ENCODE measurements around the gene C1orf116. TPM values are rescaled to one million over a fixed set of nuclear protein-coding genes. Genes with fewer than 3 reads are reported as not detected.

Gene C1orf116
- polyA plus RNA-seq, 2 of the 4 experiments (the other 2 are of a cell fraction) = 2.0 to 3.2 TPM

DNA sequence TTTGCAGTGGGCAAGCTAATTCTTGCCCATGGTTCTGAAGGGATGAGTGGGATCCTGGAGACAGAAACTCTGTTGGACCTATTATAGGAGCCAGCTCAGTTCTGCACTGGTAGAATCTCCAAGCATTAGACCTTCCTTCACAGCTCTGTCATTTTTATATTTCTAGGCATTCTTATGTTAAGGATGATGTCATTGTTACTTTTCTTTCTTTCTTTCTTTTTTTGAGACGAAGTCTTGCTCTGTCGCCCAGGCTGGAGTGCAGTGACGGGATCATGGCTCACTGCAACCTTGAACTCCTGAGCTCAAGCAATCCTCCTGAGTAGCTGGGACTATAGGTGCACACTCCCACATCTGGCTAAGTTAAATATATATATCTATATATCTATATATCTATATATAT is 28.0 kb upstream of the C1orf116 start:
- no peak for ATAC-seq
- no peaks in the 10 kb centered on the region for H3K9me3 ChIP-seq
- ChIA-PET POLR2A (no interaction called here), CTCF (interaction anchor here (0.6 to 2.6 kb wide), 4 partner anchors 10 to 632 kb away, joined by 3 to 11 read pairs (median 5); no protein-coding TSS in a partner anchor)
- H3K4me2 ChIP-seq = no peak overlapping the region
- DNase-seq (ENCODE audit: low read depth in 1 of 2, low spot score in 1 of 2) = no peak
- FAIRE-seq = no peak
- TF ChIP-seq HDAC2 (IDR thresholded peaks at IDR 0.05) = no peak
- WGBS (ENCODE audit: missing lambda C conversion rate) = 93% methylated on average over 3 of the region's 3 CpGs
- H3K4me1 ChIP-seq = no peaks in the 10 kb centered on the region
- H3K27ac ChIP-seq = no peak overlapping the region
- no peak overlapping the region for H3K4me3 ChIP-seq

DNA sequence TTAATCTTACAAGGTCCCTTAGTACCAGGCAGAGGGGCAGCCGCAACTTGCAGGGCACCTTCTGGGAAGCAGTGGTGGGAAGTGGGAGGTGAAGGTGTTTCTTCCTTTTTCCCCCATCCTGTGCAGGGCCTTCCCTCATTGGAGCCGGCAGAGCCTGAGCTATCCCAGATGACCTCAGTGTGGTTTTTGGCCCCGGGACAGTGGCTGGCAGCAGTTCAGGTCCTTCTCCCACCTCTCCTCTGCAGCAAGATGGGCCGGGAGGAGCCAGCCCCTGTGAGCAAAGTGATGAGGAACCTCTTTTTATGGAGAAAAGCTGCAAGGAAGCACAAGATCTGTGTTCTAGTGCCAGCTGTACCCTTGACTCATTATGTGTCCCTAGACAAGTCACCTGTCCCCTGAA is 27.3 kb upstream of the C1orf116 start:
- ChIA-PET POLR2A (no interaction called here), CTCF (interaction anchor here (0.6 to 2.6 kb wide), 7 partner anchors 10 to 633 kb away, joined by 3 to 11 read pairs (median 4); no protein-coding TSS in a partner anchor)
- ATAC-seq (no peak), DNase-seq (ENCODE audit: low read depth in 1 of 2, low spot score in 1 of 2) (no peak), FAIRE-seq (no peak)
- no peaks in the 10 kb centered on the region for H3K9me3 ChIP-seq
- WGBS (ENCODE audit: missing lambda C conversion rate) = 79% methylated on average over 4 of the region's 4 CpGs
- H3K27ac ChIP-seq = no peak overlapping the region
- no peak overlapping the region for H3K4me2 ChIP-seq
- TF ChIP-seq JUNB (IDR thresholded peaks at IDR 0.05) = no peak
- TF ChIP-seq, protein P1, sequence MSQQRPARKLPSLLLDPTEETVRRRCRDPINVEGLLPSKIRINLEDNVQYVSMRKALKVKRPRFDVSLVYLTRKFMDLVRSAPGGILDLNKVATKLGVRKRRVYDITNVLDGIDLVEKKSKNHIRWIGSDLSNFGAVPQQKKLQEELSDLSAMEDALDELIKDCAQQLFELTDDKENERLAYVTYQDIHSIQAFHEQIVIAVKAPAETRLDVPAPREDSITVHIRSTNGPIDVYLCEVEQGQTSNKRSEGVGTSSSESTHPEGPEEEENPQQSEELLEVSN (IDR thresholded peaks at IDR 0.05; ENCODE audit: borderline replicate concordance, low read depth) = no peak
- TF ChIP-seq, protein P2, sequence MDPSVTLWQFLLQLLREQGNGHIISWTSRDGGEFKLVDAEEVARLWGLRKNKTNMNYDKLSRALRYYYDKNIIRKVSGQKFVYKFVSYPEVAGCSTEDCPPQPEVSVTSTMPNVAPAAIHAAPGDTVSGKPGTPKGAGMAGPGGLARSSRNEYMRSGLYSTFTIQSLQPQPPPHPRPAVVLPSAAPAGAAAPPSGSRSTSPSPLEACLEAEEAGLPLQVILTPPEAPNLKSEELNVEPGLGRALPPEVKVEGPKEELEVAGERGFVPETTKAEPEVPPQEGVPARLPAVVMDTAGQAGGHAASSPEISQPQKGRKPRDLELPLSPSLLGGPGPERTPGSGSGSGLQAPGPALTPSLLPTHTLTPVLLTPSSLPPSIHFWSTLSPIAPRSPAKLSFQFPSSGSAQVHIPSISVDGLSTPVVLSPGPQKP (IDR thresholded peaks at IDR 0.05; ENCODE audit: low read depth, low read length) = no peak
- TF ChIP-seq FOXS1 (CRISPR knock-in tag; IDR thresholded peaks at IDR 0.05) = no peak
- TF ChIP-seq, protein P3, sequence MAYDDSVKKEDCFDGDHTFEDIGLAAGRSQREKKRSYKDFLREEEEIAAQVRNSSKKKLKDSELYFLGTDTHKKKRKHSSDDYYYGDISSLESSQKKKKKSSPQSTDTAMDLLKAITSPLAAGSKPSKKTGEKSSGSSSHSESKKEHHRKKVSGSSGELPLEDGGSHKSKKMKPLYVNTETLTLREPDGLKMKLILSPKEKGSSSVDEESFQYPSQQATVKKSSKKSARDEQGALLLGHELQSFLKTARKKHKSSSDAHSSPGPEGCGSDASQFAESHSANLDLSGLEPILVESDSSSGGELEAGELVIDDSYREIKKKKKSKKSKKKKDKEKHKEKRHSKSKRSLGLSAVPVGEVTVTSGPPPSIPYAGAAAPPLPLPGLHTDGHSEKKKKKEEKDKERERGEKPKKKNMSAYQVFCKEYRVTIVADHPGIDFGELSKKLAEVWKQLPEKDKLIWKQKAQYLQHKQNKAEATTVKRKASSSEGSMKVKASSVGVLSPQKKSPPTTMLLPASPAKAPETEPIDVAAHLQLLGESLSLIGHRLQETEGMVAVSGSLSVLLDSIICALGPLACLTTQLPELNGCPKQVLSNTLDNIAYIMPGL (CRISPR knock-in tag; IDR thresholded peaks at IDR 0.05; ENCODE audit: borderline replicate concordance) = no peak
- no peak for TF ChIP-seq RFX5 (IDR thresholded peaks at IDR 0.05)
- no peak for TF ChIP-seq FOSL2 (IDR thresholded peaks at IDR 0.05)
- no peak for TF ChIP-seq FOSL2 (CRISPR knock-in tag; IDR thresholded peaks at IDR 0.05)
- TF ChIP-seq MYC (IDR thresholded peaks at IDR 0.05; ENCODE audit: borderline replicate concordance, low read length) = no peak
- no peak for TF ChIP-seq JUN (IDR thresholded peaks at IDR 0.05)
- TF ChIP-seq KDM5A (IDR thresholded peaks at IDR 0.05) = no peak
- TF ChIP-seq EP300 (IDR thresholded peaks at IDR 0.05) = no peak
- TF ChIP-seq, protein P4, sequence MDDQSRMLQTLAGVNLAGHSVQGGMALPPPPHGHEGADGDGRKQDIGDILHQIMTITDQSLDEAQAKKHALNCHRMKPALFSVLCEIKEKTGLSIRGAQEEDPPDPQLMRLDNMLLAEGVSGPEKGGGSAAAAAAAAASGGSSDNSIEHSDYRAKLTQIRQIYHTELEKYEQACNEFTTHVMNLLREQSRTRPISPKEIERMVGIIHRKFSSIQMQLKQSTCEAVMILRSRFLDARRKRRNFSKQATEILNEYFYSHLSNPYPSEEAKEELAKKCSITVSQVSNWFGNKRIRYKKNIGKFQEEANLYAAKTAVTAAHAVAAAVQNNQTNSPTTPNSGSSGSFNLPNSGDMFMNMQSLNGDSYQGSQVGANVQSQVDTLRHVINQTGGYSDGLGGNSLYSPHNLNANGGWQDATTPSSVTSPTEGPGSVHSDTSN (IDR thresholded peaks at IDR 0.05) = no peak
- no peak for TF ChIP-seq ZC3H11A (IDR thresholded peaks at IDR 0.05)
- no peak for TF ChIP-seq CHD2 (IDR thresholded peaks at IDR 0.05; ENCODE audit: low read length, partially characterized antibody)
- no peak for TF ChIP-seq CBX2 (IDR thresholded peaks at IDR 0.05; ENCODE audit: borderline replicate concordance, low read depth)
- TF ChIP-seq CEBPB (IDR thresholded peaks at IDR 0.05) = no peak
- TF ChIP-seq ZNF302 (CRISPR knock-in tag; IDR thresholded peaks at IDR 0.05) = no peak
- TF ChIP-seq POLR2A (IDR thresholded peaks at IDR 0.05; ENCODE audit: low read length) = no peak
- H3K4me3 ChIP-seq = no peak overlapping the region
- H3K4me1 ChIP-seq = no peaks in the 10 kb centered on the region

Data from A549 (cell line).